ENCODE results near the gene IRS2.

Gene IRS2

DNA sequence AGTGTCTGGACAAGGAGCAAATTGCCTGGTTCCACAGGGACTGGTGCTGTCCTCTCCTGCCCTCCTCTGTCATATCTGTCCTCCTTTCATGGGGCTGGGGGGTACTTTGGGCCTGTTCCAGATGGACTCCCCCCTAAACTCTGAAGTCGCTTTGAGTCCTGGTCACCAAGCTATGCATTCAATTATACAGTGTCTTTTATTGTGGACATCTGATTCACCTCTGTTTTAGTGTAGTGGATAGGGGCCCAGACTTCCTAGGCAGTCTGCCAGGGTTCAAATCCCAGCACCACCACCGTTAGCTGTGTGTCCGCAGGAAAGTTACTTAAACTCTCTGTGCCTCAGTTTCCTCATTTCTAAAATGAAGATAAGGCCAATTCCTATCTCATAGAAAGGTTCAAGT, 21.0 kb upstream of the IRS2 start:
- DNase-seq (ENCODE audit: low read depth), result no peak

- no peak for DNase-seq (ENCODE audit: low read depth)
Observed at GRCh38 chr13:109804654-109805053, 18.3 kb upstream of the IRS2 start.

DNA sequence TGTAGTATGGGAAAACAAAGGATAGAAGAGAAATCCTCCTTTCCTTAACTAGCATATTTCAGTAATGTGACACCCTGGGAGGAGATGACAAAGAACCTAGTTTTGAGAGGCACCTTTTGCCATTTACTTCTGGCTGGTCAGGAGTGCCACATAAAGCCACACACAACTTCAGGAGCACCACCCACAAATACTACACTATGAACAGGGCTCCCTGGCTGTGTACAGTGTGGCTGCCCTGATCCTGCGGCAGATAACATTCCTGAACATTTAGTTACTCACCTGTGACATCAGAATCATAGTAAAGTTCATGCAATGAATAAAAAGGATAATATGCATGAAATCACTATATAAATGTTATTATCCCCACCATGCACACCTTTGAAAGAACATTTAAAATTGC, 17.4 kb upstream of the IRS2 start:
- DNase-seq (ENCODE audit: low read depth), result no peak

- DNase-seq (ENCODE audit: low read depth), result no peak
Observed at GRCh38 chr13:109802936-109803335, 16.6 kb upstream of the IRS2 start.

DNA sequence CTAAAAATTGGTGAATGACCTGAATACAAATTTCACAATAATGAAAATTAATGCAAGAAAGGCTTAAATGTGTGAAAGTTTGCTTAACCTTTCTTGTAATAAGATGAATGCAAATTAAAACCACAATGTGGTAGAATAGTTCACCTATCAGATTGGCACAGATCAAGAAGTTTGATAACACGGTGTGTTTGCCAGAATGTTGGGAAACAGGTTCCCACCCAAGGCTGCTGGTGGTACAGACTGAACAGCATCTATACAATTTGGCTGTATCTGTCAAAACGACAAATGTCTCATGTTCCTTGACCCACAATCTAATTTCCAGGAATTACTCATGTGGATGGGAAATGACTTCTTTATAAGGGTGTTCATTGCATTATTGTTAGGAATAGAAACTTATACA, 8.6 kb upstream of the IRS2 start:
- DNase-seq (ENCODE audit: low read depth), result no peak

- DNase-seq (ENCODE audit: low read depth), result no peak
Observed at GRCh38 chr13:109794095-109794494, 7.7 kb upstream of the IRS2 start.

DNA sequence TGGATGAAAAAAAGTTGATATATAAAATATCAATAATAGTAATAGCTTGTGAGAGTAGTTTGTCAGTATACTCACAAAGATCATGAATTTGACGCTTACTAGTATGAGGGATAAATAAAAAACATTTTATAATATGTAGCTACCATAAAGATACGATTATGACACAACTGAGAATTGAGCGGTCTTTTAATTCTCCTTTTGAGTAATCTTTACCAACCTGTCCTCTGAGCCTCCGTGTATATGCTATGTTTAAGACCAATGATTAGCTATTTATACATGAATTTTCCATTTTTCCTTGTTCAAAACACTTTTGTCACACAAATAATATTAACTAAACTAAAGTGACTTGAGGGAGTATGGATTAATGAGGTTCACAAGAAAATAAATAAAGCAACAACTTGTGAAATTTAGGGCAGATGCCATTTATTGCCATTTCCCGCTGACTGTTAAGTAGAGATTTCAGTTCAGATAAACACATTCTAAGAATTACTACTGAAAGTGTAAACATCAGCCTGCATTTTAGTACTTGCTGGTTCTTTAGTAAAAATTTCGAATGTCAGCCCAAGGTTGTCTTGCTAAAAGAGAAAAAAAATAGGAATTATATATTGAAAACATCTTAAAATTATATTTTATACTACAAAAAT, 6.2 kb upstream of the IRS2 start:
- no peak for DNase-seq (ENCODE audit: low read depth)

DNA sequence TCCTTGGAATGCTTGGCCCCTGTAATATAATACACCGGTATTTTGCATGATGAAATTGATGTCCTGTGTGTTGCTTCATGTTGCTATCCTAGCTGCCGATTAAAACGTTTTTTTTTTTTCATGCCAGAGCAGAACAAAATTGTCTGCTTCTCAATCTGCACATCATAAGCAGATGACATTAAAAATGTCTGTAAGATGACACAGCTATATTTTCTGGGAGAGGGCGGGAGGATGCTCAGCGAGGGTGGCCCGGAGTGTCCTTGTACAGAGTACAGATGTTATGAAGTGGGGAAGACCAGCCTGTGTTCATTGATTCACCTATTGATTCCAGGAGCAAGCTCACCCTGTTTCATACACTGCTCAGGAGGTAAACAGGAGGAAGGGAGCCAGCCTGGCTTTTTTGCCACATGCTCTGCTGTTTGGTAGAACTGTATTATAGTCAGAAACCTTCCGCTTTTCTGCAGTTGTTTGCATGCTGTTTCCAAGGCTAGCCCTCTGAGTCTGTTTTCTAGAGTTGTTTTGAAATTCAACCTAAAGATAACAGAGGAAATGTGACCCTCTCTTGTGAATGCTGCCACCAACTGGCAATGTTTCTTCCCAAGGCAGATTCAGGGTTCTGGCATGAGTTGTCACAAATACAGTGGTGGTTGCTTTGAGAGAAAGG, 4.7 kb upstream of the IRS2 start:
- no peak for DNase-seq (ENCODE audit: low read depth)

GRCh38 chr13:109790086-109790485, 3.7 kb upstream of the IRS2 start:
- no peak for DNase-seq (ENCODE audit: low read depth)

DNA sequence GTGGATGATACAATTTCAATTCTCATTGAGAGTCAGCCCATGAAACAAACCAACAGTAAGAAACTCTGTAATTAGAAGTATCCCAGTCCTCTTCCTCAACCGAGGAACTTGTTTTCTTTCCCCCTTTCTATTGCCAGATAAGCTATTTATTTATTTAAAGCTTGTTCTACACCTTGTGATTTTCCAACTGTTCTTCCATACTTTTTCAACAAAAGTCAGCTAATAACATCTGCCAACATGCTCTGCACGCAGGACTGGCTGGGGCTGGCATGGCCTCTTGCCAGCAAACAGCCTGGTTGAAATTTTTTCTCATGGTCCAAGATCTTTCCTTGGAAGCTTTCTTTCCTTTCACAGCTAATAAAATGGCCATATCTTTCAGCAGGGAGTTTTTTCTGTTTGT, 2.9 kb upstream of the IRS2 start:
- DNase-seq (ENCODE audit: low read depth), result no peak

DNA sequence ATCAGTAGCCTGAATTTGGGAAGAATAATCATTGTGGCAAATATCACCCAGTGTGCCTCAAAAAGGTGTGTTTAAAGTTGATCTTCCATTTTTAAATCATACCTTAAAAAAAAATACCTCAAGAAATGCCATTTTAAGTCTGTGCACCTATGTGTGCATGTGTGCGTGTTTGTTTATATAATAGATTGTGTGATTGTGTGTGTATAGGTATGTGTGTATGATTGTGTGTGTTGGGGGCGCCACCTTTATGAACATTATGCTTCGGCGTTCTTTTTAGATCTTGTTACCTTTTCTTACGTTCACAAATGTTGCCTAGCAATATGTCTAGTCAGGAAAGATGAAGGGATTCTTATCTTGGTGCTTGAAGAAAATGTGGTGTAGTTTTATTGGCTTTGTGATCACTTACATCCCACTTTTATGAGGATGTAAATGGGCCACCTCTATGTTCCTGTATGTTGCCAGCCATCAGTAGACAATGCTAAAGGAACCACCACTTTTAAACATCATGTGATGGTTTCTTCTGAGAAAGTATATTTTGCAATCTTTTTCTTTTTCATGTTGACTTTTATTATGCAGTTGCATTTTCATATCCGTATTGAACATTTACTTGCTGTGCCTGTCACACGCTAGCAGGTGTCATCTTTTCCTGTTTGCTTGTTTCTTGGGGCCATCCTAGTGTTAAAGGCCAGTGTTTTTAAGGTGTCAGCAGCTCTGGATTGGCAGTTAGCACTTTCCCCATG, 2.2 kb upstream of the IRS2 start:
- DNase-seq (ENCODE audit: low read depth), result no peak

DNA sequence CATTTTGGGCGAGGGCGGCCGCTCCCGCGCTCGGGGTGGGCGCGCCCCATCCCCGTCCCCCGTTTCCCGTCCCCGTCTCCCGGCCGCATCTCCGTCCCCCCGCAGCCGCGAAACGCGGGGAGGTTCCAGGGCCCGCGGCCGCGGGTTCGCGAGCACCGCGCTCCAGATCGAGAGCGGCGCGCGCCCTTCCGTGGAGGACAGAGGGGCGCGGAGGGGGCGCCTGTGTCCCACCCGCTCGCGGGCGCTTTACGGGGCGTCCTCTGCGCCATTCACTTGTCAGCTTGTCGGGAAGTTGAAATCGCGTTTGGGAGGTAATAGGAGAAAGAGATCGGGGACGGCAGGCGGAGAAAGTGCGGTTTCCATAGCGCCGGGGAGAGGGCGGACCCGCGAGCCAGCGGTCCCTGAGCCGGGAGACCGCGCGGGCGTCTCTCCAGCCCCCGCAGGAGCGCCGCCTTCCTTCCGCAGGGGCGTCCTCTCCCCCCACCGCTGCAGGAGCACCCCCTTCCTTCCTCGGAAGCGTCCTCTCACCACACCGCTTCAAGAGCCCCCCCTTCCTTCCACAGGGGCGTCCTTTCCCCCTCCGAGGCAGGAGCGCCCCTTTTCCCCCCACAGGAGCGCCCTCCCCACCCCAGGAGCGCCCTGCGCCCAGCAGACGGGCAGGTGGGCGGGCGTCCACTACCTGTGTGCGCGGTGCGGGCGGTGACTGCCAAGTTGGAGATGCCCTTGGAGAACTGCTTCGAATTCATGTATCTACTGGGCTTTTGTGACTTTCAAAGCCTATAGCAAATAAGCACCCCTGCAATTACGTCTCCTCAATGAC, 962 bp upstream of the IRS2 start:
- no peak for DNase-seq (ENCODE audit: low read depth)

DNA sequence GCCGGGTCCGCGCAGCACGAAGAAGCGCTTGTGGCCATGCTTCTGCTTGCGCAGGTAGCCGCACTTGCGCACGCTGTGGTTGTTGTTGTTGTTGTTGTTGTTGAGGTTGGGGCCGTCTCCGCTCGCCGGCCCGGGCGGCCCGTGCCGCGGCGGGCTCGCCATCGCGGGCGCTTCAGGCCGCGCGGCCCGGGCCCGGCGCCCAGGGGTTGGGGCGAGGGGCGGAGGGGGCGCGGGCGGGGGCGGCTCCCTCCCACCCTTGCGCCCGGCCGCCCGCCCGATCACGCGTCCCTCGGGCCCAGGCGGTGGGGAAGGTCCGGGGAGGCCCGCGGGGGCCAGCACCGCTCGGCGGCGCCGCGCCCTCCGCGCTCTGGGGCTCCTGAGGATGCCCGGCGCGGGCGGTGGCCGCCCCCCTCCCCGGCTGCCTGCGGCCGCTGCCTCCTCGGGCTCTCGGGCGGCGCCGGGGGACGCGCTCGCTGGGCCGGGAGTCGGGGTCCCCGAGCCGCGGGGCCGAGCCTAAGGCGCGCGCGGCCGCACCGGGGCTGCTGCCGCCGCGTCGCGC, 412 bp downstream of the IRS2 start:
- DNase-seq (ENCODE audit: low read depth), result no peak

DNA sequence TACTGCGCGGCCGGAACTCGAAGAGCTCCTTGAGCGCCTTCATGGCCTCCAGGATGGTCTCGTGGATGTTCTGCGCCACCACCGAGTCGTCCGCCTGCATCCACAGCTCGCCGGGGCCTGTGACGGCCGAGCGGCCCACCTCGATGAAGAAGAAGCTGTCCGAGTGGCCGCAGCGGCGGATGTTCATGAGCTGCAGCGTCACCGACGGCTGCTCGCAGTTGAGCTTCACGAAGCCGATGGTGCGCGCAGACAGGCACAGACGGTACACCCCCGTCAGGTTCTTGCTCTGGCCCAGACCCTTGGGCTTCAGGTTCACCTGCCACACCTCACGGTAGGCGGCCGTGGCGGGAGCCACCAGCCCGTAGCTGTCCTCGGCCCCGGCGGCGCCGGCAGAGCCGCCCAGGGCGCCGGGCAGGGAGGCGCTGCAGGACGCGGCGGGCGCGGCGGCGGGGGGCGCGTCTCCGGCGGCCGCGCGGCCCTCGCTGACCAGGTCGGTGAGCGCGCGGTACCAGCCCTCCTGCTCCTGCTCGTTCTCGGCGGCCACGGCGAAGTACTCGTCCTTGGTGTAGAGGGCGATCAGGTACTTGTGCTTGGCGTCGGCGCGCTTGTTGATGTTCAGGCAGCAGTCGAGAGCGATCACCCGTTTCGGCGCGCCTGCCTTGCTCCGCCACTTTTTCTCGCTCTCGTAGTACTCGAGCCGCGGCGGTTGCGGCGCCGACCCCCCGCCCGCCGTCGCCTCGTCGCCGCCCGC, 1.1 kb downstream of the IRS2 start:
- no peak for DNase-seq (ENCODE audit: low read depth)

- peak; percentile 51 for DNase-seq (ENCODE audit: low read depth)
Observed at GRCh38 chr13:109784590-109785140, 1.7 kb downstream of the IRS2 start.

GRCh38 chr13:109783815-109784589, 2.4 kb downstream of the IRS2 start:
- no peak for DNase-seq (ENCODE audit: low read depth)

- no peak for DNase-seq (ENCODE audit: low read depth)
Observed at GRCh38 chr13:109783447-109783814, 3.0 kb downstream of the IRS2 start.

DNA sequence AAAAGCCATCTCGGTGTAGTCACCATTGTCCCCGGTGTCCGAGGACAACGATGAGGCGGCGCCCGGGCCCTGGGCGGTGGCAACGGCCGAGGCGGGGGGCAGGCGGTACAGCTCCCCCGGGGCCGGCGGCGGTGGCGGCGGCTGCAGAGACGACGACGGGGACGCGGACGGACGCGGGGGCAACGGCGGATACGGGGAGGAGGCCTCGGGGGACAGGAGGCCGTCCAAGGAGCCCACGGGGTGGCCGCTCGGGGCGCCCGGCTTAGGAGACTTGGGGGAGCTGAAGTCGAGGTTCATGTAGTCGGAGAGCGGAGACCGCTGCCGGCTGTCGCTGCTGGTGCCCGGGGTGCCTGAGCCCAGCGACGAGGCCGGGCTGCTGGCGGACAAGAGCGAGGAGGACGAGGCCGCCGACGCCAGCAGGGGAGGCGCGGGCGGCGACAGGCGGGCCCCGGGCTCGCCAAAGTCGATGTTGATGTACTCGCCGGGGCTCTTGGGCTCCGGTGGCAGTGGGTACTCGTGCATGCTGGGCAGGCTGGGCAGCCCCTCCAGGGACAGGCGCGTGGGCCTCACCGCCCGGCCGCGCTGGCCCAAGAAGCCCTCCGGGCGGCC, 3.5 kb downstream of the IRS2 start:
- DNase-seq (ENCODE audit: low read depth), result no peak

GRCh38 chr13:109782066-109782822, 4.1 kb downstream of the IRS2 start:
- DNase-seq (ENCODE audit: low read depth), result no peak
